Measurements from ENCODE around the gene VPS8. TPM values are rescaled to one million over a fixed set of nuclear protein-coding genes. Genes with fewer than 3 reads are reported as not detected.

The VPS8 gene
- total RNA-seq = 53.4 and 73.7 TPM in 2 replicates

GRCh38 chr3:184811999-184812661 is at the start of gene VPS8:
VPS8 (plus strand) TSS chr3:184812166; CDS start chr3:184824633, 12,467 bp downstream.

Other genes with a start within 250 kb of the VPS8 start
- 19.8 and 22.6 TPM in 2 replicates for gene MAGEF1, start 100.1 kb upstream of the VPS8 start, total RNA-seq